GM19035 (cell line): ENCODE results near the gene CDC20.
"Not testable (repeated sequence)": the region's sequence is repeated elsewhere in the genome, so short reads cannot be mapped to it uniquely, and the experiment has no call there.

ENCODE experiments used
- ATAC-seq: cut with Tn5 transposase; IDR thresholded peaks from one replicate; pipeline ENCODE4 v1.9.1; 2021; ENCODE audit not compliant: unreplicated experiment

CDC20 gene

DNA sequence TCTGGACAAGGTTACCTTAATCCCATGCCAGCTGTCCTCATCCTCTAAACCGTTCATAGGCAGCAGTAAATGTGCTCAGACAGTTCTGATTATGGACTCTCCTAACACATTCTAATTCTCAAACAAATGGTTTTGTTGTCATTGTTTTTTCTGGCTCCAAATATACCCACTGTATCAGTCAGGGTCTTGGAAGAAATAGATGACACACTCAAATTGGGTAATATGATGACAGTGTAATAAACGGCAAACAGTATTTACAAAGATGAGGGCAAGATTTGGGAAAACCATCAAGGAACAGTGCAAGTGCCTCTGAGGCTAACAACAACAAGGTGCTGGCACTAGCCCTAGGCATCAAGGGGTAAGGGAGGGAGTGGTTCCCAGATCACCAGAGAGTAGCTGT, 4.3 kb upstream of the CDC20 start:
- no peak for ATAC-seq

- no peak for ATAC-seq
Measured at GRCh38 chr1:43354936-43355335, 3.8 kb upstream of the CDC20 start.

DNA sequence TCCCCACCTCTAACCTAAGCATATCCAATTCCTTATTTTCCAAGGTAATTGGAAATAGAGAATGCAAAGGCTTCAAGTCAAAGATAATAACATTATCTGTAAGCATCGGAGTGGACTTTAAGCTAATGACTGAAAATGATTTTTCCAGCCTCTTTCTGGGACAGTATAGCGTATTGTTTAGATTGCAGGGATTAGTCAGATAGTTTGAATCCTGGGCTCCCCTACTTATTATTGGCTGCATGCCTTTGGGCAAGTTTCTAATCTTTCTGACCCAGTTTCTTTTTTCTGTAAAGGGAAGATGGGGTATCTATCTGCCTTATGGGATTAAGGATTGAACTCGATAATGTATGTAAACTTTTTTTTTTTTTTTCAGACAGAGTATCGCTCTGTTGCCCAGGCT, 1.5 kb upstream of the CDC20 start:
- ATAC-seq, result no peak

DNA sequence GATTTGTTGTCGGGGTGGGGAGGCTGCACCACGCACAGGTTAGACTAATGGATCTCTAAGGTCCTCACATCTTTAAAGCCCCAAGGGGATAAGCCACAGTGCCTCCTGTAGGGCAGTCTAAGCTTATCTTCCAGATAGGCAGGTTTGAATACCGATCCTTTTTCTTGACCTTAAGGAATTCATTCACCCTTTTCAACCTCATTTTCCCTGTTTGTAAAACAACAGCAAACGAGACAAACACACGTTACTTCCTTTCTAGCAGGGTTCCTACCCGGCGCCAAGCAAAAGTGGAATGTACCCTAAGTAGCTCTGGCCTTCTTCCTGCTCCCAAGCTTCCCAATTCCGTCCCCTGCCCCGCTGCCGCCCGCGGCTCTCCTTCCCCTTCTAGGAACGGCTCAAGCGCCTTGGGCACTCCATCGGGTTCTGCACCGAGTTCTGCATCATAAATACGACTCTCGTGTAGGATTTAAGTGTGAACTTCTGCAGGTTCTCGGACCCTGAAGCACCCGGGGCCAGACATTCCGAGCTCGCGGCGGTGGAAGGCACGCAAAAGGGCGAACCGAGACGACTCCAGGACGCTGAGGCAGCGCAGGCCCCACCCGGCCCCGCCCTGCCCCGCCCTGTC, 548 bp upstream of the CDC20 start:
- peak; percentile 9 for ATAC-seq

DNA sequence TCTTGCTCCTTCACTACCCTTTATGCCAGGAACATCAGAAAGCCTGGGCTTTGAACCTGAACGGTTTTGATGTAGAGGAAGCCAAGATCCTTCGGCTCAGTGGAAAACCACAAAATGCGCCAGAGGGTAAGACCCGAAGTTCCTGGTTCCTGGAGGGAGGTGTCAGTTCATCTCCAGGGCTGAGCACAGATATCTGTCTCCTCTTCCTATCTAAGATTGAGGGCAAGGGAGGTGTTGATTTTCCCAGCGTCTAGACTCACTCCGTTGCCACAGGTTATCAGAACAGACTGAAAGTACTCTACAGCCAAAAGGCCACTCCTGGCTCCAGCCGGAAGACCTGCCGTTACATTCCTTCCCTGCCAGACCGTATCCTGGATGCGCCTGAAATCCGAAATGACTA, 915 bp downstream of the CDC20 start:
- ATAC-seq, result no peak

DNA sequence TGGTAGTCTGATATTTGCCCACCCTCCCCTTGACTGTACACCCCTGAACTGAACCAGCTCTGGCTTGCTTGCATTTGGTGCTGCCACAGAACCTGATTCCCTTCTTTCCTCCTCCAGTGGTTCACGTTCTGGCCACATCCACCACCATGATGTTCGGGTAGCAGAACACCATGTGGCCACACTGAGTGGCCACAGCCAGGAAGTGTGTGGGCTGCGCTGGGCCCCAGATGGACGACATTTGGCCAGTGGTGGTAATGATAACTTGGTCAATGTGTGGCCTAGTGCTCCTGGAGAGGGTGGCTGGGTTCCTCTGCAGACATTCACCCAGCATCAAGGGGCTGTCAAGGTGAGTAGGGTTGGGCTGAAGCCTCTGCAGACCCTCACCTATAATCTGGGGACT, 1.8 kb downstream of the CDC20 start:
- ATAC-seq, result no peak

GRCh38 chr1:43363283-43363934, 4.6 kb downstream of the CDC20 start:
- ATAC-seq, result no peak

- no peak for ATAC-seq
Measured at GRCh38 chr1:43363935-43364525, 5.2 kb downstream of the CDC20 start.

DNA sequence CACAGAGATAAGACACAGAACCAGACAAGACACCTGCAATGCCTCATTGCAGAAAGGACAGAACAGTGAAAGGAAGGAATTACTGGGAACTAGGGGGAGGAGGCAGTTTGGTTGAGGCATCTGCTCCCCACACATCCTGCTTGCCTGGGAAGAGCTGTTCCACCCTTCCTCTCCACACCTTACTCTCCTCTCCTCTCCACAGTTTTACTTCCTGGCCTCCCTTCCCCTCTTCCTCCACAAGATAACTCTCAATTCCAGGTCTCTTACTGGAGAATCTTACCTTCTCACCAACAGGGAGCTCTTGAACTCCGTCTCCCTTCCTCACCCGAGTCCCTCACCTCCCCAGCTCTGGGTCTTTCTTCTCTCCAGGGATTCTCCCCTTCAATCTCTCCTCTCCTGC, 6.9 kb downstream of the CDC20 start:
- no peak for ATAC-seq

GRCh38 chr1:43366179-43366578, 7.4 kb downstream of the CDC20 start:
- no peak for ATAC-seq

DNA sequence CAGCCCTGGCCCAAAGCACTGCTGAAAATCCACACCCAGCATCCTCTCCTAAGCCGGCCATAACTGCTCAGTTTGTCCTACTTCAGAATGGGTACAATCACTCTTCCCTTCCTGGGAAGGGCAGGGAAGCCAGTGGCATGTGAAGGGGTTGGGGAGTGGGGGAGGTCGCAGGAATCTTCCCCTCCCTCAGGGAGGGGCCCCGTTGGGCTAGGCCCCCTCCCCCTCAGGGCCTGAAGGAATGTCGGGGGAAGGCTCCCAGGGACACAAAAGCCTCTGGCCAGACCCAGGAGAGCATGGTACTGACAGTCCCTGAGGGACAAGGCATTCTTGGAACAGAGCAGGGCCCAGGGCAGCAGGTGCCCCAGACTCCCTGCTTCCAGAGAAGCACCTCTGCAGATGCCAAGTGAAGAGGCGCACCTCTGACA, 7.8 kb downstream of the CDC20 start:
- ATAC-seq, result no peak

GRCh38 chr1:43367026-43367903, 8.5 kb downstream of the CDC20 start:
- ATAC-seq, result peak; percentile 44

- ATAC-seq, result peak; percentile 74
Measured at GRCh38 chr1:43367904-43368645, 9.3 kb downstream of the CDC20 start, which contains the start of gene ELOVL1. TSS of gene ELOVL1 (minus strand) at chr1:43368011. CDS start at chr1:43365609, 2,402 bp downstream.

DNA sequence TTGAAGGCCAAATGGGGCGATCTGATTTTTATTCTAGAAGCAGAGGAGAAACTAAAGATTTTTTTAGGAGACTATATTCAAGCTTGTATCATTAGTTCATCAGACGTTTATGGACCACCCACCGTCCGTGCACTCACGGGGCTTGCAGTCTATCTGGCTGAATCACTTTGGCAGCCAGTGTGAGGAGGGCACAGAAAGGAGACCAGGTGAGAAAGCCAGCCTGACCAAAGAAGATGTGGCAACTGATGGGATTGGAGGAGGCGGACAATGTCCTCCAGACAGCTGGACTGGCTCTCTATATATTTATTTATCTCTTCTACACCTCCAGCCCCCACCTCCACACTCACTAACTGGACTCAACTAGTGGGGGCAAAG, 9.9 kb downstream of the CDC20 start:
- no peak for ATAC-seq

- ATAC-seq, result not testable (repeated sequence)
Measured at GRCh38 chr1:43369779-43370178, 11.0 kb downstream of the CDC20 start.

DNA sequence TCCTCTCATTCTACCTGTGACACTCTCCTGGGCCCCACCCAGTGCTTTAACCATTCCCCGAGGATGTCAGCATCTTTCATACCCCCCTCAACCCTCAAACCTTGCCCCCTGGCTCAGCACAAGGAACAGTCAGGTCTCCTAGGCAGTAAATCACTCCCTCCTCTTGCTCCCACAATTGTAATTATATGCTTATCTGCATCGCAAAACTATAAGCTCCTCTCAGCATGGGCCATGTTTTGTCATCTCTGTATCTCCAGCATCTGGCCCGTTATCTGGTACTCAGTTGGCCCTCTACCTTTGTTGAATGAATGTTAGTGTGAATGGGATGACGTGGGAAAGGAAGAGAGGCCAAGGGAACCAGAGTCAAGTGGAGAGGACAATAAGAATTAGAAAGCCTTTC, 11.8 kb downstream of the CDC20 start:
- no peak for ATAC-seq

DNA sequence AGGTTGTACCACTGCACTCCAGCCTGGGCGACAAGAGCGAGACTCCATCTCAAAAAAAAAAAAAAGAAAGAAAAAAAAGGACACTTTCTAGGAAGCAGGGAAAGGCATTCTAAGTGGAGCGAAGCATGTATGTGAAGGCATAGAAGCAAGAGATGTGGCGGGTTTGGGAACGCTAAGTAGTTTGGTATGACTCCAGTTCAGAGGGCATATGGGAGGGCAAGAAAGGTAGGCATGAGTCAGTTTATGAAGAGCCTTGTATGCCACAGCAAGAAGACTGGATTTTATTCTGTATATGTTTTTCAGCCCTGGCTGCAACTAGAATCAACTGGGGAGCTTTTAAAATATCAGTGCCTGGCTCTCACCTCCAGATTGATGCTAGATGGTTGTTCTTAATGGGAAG, 13.4 kb downstream of the CDC20 start:
- no peak for ATAC-seq

DNA sequence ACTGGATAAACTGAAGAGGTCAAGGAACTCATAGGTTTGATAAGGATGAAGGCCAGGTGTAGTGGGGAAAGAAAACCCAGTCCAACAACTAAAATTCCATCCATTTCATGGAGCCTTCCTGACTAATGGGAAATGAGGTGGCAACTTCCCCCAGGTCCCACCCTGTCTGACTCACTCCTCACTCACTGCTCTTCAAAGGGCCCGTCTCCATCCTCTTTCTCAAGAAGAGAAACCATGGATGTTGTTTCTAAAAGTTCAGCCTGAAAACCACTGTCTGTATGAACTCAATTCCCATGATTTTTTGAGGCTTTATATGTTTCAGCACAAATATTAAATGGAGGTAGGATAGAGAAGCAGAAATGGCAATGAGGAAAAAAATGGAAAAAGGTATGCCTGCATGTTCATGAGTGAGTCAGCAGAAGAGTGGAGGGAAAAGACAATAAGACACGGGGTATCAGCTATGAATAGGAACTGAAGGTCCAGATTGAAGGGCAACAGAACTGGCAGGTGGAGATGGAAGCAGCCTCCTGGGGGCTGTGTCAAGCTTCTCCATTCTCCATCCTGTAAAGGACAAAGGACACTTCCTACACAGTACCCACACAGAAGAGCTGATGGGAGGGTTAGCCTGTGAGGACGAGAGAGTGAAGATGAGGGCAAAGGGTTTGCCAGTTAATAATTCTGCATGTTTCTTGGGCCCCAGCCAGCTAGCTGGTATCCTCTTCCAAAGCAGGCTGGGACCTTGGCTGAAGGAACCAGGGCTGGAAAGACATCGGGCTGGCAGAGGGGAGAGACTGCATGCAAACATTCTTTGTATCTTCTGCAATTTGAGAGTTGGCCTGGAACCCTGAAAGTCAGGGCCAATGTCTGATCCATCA, 14.5 kb downstream of the CDC20 start:
- no peak for ATAC-seq

DNA sequence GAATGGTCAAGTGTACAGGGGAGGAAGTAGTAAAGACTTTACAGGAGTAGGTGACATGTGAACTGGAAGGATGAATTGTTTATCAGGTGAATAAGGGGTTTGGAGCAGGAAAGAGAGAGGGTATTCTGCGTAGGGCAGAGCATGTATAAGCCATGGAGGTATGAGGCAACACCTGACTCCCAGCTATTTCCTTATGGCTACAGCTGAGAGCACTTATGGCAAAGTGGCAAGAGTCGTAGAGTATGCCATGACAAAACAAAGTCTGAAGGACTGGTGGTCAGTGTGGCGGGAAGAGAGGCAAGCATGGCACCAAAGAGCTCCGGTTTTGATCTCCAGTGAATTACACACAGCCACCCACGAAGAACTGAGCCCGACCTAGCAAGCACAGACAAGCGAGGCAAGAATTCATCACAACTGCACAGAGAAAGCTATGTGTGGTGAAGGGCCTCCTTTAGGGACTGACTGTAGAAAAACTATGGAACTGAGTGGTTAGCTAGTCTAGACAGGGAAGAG, 18.0 kb downstream of the CDC20 start:
- ATAC-seq, result no peak

DNA sequence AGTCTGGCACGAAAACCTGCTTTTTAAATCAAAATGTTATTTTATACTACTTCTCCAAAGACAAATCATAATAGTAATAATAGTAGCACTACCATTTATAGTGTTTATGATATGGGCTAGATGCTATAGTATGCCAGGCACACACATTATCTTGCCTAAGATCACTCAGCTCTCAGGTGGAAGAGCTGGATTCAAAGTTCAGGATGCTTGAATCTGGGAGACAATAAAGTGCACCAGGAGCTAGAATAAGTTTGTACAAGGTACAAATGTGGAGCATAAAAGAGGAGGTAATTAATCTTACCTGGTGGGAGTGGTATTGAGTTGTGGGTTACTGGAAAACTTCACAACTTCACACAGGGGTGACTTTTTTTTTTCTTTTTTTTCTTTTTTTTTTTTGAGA, 19.1 kb downstream of the CDC20 start:
- ATAC-seq, result no peak
